ENCODE data around the gene AKAP13.

DNA sequence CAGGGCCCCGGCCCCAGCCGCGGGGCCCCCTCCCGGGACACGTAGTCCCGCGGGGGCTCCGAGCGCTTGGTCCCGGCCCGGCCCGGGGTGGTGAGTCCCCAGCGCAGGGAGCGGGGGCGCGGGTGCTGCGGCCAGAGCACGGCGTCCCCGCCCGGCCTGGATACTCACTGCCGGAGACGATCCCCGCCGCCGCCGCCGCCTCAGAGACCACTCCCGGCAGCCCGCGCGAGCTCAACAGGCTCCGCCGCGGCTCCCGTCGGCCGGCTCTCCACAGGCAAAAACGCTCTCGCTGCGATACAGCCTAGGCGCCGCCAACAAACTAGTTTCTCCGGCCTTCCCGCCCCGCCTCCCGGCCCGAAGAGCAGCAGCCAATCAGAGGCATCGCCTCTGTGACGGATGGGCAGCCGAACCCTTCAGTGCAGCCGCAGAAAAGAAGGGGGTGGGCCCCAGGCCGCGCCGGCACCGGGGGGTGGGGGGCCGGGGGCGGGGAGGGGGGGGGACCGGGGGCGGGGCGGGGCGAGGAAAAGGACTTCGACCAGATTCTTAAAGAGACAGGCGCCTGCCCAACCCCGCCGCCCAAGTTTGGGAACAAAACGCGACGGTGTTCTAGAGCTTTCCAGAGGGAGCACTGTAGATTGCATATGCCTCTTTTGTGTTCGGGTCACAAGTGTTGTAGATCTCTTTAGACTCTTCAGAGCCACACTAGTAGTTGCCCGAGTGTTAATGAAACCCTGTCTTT lies 414.4 kb downstream of the AKAP13 start, which contains the start of gene KLHL25:
- no peak for TF ChIP-seq YY1 (IDR thresholded peaks at IDR 0.05; ENCODE audit: low read depth)
- TF ChIP-seq, protein P1, sequence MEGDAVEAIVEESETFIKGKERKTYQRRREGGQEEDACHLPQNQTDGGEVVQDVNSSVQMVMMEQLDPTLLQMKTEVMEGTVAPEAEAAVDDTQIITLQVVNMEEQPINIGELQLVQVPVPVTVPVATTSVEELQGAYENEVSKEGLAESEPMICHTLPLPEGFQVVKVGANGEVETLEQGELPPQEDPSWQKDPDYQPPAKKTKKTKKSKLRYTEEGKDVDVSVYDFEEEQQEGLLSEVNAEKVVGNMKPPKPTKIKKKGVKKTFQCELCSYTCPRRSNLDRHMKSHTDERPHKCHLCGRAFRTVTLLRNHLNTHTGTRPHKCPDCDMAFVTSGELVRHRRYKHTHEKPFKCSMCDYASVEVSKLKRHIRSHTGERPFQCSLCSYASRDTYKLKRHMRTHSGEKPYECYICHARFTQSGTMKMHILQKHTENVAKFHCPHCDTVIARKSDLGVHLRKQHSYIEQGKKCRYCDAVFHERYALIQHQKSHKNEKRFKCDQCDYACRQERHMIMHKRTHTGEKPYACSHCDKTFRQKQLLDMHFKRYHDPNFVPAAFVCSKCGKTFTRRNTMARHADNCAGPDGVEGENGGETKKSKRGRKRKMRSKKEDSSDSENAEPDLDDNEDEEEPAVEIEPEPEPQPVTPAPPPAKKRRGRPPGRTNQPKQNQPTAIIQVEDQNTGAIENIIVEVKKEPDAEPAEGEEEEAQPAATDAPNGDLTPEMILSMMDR (IDR thresholded peaks at IDR 0.05), result no peak
- TF ChIP-seq POLR2AphosphoS5 (IDR thresholded peaks at IDR 0.05; ENCODE audit: low read depth, low read length), result peak; percentile 82
- TF ChIP-seq CHD2 (IDR thresholded peaks at IDR 0.05; ENCODE audit: low read length, partially characterized antibody), result peak; percentile 72
- TF ChIP-seq USF2 (IDR thresholded peaks at IDR 0.05; ENCODE audit: borderline replicate concordance, low read depth, low read length), result no peak

All from SK-N-SH (cell line).